ENCODE measurements around the gene SCNN1A. TPM values are rescaled to one million over a fixed set of nuclear protein-coding genes. Genes with fewer than 3 reads are reported as not detected.

The SCNN1A gene

GRCh38 chr12:6303071-6303470, 72.3 kb downstream of the SCNN1A start:
- Histone ChIP-seq H2BK15ac (replicated peaks; ENCODE audit: low read depth) (no peak overlapping the region), H3K36me3 (ENCODE audit: control insufficient read depth, insufficient read depth, low read length) (no peaks in the 10 kb centered on the region), H3K4me1 (ENCODE audit: control insufficient read depth, low read depth, low read length) (peaks cover 6% of the 10 kb centered on the region), H3K9ac (ENCODE audit: low read length) (no peak overlapping the region), H3K79me1 (ENCODE audit: low read length) (no peaks in the 10 kb centered on the region), H4K5ac (ENCODE audit: low read length) (no peak overlapping the region), H4K8ac (ENCODE audit: low read depth, low read length) (no peak overlapping the region), H3K79me2 (ENCODE audit: control insufficient read depth, insufficient read depth, low read length) (no peaks in the 10 kb centered on the region), H3K56ac (ENCODE audit: low read length) (peak overlapping the region; percentile 37), H3K23ac (ENCODE audit: low read length) (no peak overlapping the region), H2AK5ac (ENCODE audit: low read length) (peak overlapping the region; percentile 98), H3K27me3 (ENCODE audit: insufficient read depth, low read length, poor library complexity) (no peaks in the 10 kb centered on the region), H3K4me2 (ENCODE audit: low read length) (no peak overlapping the region), H3K4me3 (ENCODE audit: low read length) (no peak overlapping the region), H2BK5ac (ENCODE audit: low read length) (no peak overlapping the region), H2BK120ac (ENCODE audit: low read depth, low read length) (no peak overlapping the region), H3K4ac (ENCODE audit: low read depth, low read length) (no peak overlapping the region), H3K27ac (ENCODE audit: low read depth, low read length) (no peak overlapping the region), H3K18ac (ENCODE audit: low read length) (no peak overlapping the region)
- no CpG with 5 or more reads among the region's 5 CpGs for WGBS (ENCODE audit: extremely low coverage, insufficient coverage, low lambda C conversion rate)
- DNase-seq = no peak

DNA sequence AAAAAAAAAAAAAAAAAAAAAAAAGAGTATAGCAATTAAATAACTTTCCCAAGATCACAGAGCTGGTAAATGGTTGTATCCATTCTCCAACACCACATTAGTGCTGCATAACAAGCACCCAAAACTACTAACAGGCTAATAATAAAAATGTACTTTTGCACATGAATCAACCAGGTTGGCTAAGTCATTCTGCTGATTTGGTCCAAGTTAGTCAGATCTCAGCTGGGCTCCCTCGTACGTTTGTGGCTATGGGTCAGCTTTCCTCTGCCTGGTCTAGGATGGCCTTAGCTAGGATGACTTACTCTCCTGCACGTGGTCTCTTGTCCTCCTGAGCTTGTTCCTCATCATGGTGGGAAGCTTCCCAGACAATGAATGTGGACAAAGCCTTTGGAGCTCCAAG, 72.7 kb downstream of the SCNN1A start:
- Histone ChIP-seq H3K23ac (ENCODE audit: low read length) (no peak overlapping the region), H3K79me2 (ENCODE audit: control insufficient read depth, insufficient read depth, low read length) (no peaks in the 10 kb centered on the region), H3K4me2 (ENCODE audit: low read length) (no peak overlapping the region), H3K79me1 (ENCODE audit: low read length) (no peaks in the 10 kb centered on the region), H3K9ac (ENCODE audit: low read length) (no peak overlapping the region), H3K18ac (ENCODE audit: low read length) (no peak overlapping the region), H4K5ac (ENCODE audit: low read length) (no peak overlapping the region), H2BK120ac (ENCODE audit: low read depth, low read length) (no peak overlapping the region), H2AK5ac (ENCODE audit: low read length) (no peak overlapping the region), H3K27ac (ENCODE audit: low read depth, low read length) (no peak overlapping the region), H3K27me3 (ENCODE audit: insufficient read depth, low read length, poor library complexity) (no peaks in the 10 kb centered on the region), H3K4ac (ENCODE audit: low read depth, low read length) (no peak overlapping the region), H4K8ac (ENCODE audit: low read depth, low read length) (no peak overlapping the region), H3K4me1 (ENCODE audit: control insufficient read depth, low read depth, low read length) (peaks cover 6% of the 10 kb centered on the region), H2BK15ac (replicated peaks; ENCODE audit: low read depth) (no peak overlapping the region), H3K56ac (ENCODE audit: low read length) (no peak overlapping the region), H3K4me3 (ENCODE audit: low read length) (no peak overlapping the region), H2BK5ac (ENCODE audit: low read length) (no peak overlapping the region), H3K36me3 (ENCODE audit: control insufficient read depth, insufficient read depth, low read length) (no peaks in the 10 kb centered on the region)
- WGBS (ENCODE audit: extremely low coverage, insufficient coverage, low lambda C conversion rate) = no CpG with 5 or more reads among the region's 3 CpGs
- DNase-seq = no peak

- Histone ChIP-seq H2BK15ac (replicated peaks; ENCODE audit: low read depth) (no peak overlapping the region), H3K23ac (ENCODE audit: low read length) (no peak overlapping the region), H2BK120ac (ENCODE audit: low read depth, low read length) (no peak overlapping the region), H3K56ac (ENCODE audit: low read length) (no peak overlapping the region), H3K27ac (ENCODE audit: low read depth, low read length) (no peak overlapping the region), H4K5ac (ENCODE audit: low read length) (no peak overlapping the region), H3K9ac (ENCODE audit: low read length) (no peak overlapping the region), H3K4me1 (ENCODE audit: control insufficient read depth, low read depth, low read length) (peaks cover 4% of the 10 kb centered on the region), H3K4me2 (ENCODE audit: low read length) (no peak overlapping the region), H3K4ac (ENCODE audit: low read depth, low read length) (no peak overlapping the region), H3K79me1 (ENCODE audit: low read length) (no peaks in the 10 kb centered on the region), H2AK5ac (ENCODE audit: low read length) (no peak overlapping the region), H3K27me3 (ENCODE audit: insufficient read depth, low read length, poor library complexity) (no peaks in the 10 kb centered on the region), H3K18ac (ENCODE audit: low read length) (no peak overlapping the region), H2BK5ac (ENCODE audit: low read length) (no peak overlapping the region), H3K36me3 (ENCODE audit: control insufficient read depth, insufficient read depth, low read length) (no peaks in the 10 kb centered on the region), H4K8ac (ENCODE audit: low read depth, low read length) (no peak overlapping the region), H3K4me3 (ENCODE audit: low read length) (no peak overlapping the region), H3K79me2 (ENCODE audit: control insufficient read depth, insufficient read depth, low read length) (no peaks in the 10 kb centered on the region)
- peak; percentile 15 for DNase-seq
- WGBS (ENCODE audit: extremely low coverage, insufficient coverage, low lambda C conversion rate) = no CpG with 5 or more reads among the region's 7 CpGs
Measured at GRCh38 chr12:6301721-6302120, 73.6 kb downstream of the SCNN1A start.

DNA sequence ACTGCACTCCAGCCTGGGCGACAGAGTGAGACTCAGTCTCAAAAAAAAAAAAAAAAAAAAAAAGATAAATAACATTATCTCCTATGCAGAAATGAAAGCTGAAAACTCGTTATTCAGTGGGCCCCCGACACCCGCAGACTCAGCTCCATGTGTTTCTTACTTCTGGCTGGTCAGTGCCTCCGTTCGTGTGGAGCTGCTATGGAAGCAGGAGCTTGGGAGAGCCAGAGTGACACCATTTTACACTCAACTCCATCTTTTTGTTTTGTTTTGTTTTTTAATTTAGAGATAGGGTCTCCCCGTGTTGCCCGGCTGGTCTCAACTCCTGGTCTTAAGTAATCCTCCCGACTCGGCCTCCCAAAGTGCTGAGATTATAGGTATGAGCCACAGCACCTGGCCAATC, 78.2 kb downstream of the SCNN1A start:
- no peak for DNase-seq
- Histone ChIP-seq H3K27me3 (ENCODE audit: insufficient read depth, low read length, poor library complexity) (no peaks in the 10 kb centered on the region), H3K9ac (ENCODE audit: low read length) (no peak overlapping the region), H3K23ac (ENCODE audit: low read length) (no peak overlapping the region), H4K5ac (ENCODE audit: low read length) (no peak overlapping the region), H3K79me1 (ENCODE audit: low read length) (no peaks in the 10 kb centered on the region), H3K79me2 (ENCODE audit: control insufficient read depth, insufficient read depth, low read length) (no peaks in the 10 kb centered on the region), H3K4ac (ENCODE audit: low read depth, low read length) (no peak overlapping the region), H2BK120ac (ENCODE audit: low read depth, low read length) (no peak overlapping the region), H4K8ac (ENCODE audit: low read depth, low read length) (no peak overlapping the region), H3K56ac (ENCODE audit: low read length) (no peak overlapping the region), H3K18ac (ENCODE audit: low read length) (no peak overlapping the region), H3K4me3 (ENCODE audit: low read length) (no peak overlapping the region), H3K27ac (ENCODE audit: low read depth, low read length) (no peak overlapping the region), H3K36me3 (ENCODE audit: control insufficient read depth, insufficient read depth, low read length) (no peaks in the 10 kb centered on the region), H2BK15ac (replicated peaks; ENCODE audit: low read depth) (no peak overlapping the region), H3K4me1 (ENCODE audit: control insufficient read depth, low read depth, low read length) (peaks cover 3% of the 10 kb centered on the region), H2BK5ac (ENCODE audit: low read length) (no peak overlapping the region), H2AK5ac (ENCODE audit: low read length) (no peak overlapping the region), H3K4me2 (ENCODE audit: low read length) (no peak overlapping the region)
- whole genome bisulfite sequencing (ENCODE audit: extremely low coverage, insufficient coverage, low lambda C conversion rate) = no CpG with 5 or more reads among the region's 10 CpGs

Small RNAs within 50 kb of the gene (small RNA-seq; reads per million reads assigned to genes)
- gene RN7SL391P (ENCODE audit: insufficient read depth) = not detected
